Loucy (cell line): ENCODE measurements around the gene FCER2.

Experiments used
- H2AFZ ChIP-seq: fragments of 200-600 bp; sonication (generic); 2 replicates; pipeline ENCODE4 v1.6.0; 2016; ENCODE audit warnings: antibody characterized with exemption, mild to moderate bottlenecking, low read length, moderate library complexity
- H3F3A ChIP-seq: fragments of 200-600 bp; 2 replicates; pipeline ENCODE4 v1.6.0; 2016; ENCODE audit warnings: antibody characterized with exemption, low read depth, mild to moderate bottlenecking
- H3K27me3 ChIP-seq: fragments of 200-600 bp; sonication (generic); 2 replicates; pipeline ENCODE4 v1.6.1; 2014; ENCODE audit warnings: low read length, mild to moderate bottlenecking; ENCODE audit not compliant: insufficient read depth, poor library complexity, severe bottlenecking
- H3K36me3 ChIP-seq: fragments of 200-600 bp; sonication (generic); 2 replicates; pipeline ENCODE4 v1.6.1; 2016; ENCODE audit warnings: low read length; ENCODE audit not compliant: insufficient read depth
- H3K4me1 ChIP-seq: fragments of 200-600 bp; sonication (generic); 2 replicates; pipeline ENCODE4 v1.5.1; 2014; ENCODE audit warnings: low read length, mild to moderate bottlenecking; ENCODE audit not compliant: insufficient read depth, poor library complexity, severe bottlenecking
- H3K4me2 ChIP-seq: fragments of 200-600 bp; sonication (generic); 2 replicates; pipeline ENCODE4 v1.6.0; 2014; ENCODE audit warnings: antibody characterized with exemption, low read length, low read depth, mild to moderate bottlenecking; ENCODE audit not compliant: poor library complexity, severe bottlenecking
- H3K4me3 ChIP-seq: fragments of 200-600 bp; sonication (generic); 2 replicates; pipeline ENCODE4 v1.5.1; 2014; ENCODE audit warnings: low read length, mild to moderate bottlenecking, mixed read lengths; ENCODE audit not compliant: poor library complexity, severe bottlenecking
- H3K79me2 ChIP-seq: fragments of 200-600 bp; sonication (generic); 2 replicates; pipeline ENCODE4 v1.6.1; 2014; ENCODE audit warnings: low read length; ENCODE audit not compliant: insufficient read depth
- H3K9ac ChIP-seq: fragments of 200-600 bp; sonication (generic); 2 replicates; pipeline ENCODE4 v1.6.0; 2014; ENCODE audit warnings: mild to moderate bottlenecking, low read depth, low read length, moderate library complexity; ENCODE audit not compliant: poor library complexity, severe bottlenecking
- H3K9me2 ChIP-seq: fragments of 200-600 bp; sonication (generic); replicated peaks from 2 replicates; pipeline ENCODE4 v1.6.1; 2016; ENCODE audit warnings: low read depth, low read length, mixed read lengths
- H3K9me3 ChIP-seq: fragments of 200-600 bp; sonication (generic); 2 replicates; pipeline ENCODE4 v1.6.1; 2014; ENCODE audit warnings: mild to moderate bottlenecking, antibody characterized with exemption, low read length, low read depth; ENCODE audit not compliant: insufficient read depth
- H4K20me1 ChIP-seq: fragments of 200-600 bp; sonication (generic); 2 replicates; pipeline ENCODE4 v1.6.0; 2014; ENCODE audit warnings: antibody characterized with exemption, low read length, mild to moderate bottlenecking; ENCODE audit not compliant: insufficient read depth, poor library complexity, severe bottlenecking
- CTCF ChIP-seq: fragments of 200-600 bp; sonication (generic); conservative IDR thresholded peaks from 2 replicates; pipeline ENCODE4 v1.5.1; 2014; ENCODE audit warnings: mild to moderate bottlenecking, antibody characterized with exemption, low read length
- EZH2phosphoT487 ChIP-seq: fragments of 200-600 bp; IDR thresholded peaks from 2 replicates; pipeline ENCODE4 v1.6.1; 2018; ENCODE audit warnings: antibody characterized with exemption, mild to moderate bottlenecking, moderate library complexity, borderline replicate concordance

Gene FCER2

GRCh38 chr19:7739801-7740681 is 38.1 kb upstream of the FCER2 start:
- Histone ChIP-seq H3K9me2 (no peaks in the 10 kb centered on the region), H3K4me3 (no peak overlapping the region), H4K20me1 (no peaks in the 10 kb centered on the region), H3K36me3 (no peaks in the 10 kb centered on the region), H3K9me3 (no peaks in the 10 kb centered on the region), H2AFZ (no peak overlapping the region), H3K4me2 (no peak overlapping the region), H3F3A (no peaks in the 10 kb centered on the region), H3K27me3 (no peaks in the 10 kb centered on the region), H3K79me2 (no peaks in the 10 kb centered on the region), H3K9ac (no peak overlapping the region), H3K4me1 (no peaks in the 10 kb centered on the region)
- no peak for TF ChIP-seq CTCF
- TF ChIP-seq EZH2phosphoT487, result no peak

GRCh38 chr19:7739211-7739755 is 37.4 kb upstream of the FCER2 start:
- Histone ChIP-seq H4K20me1 (no peaks in the 10 kb centered on the region), H3K4me3 (no peak overlapping the region), H3F3A (no peaks in the 10 kb centered on the region), H2AFZ (no peak overlapping the region), H3K79me2 (no peaks in the 10 kb centered on the region), H3K27me3 (no peaks in the 10 kb centered on the region), H3K4me1 (no peaks in the 10 kb centered on the region), H3K4me2 (no peak overlapping the region), H3K9ac (no peak overlapping the region), H3K9me3 (no peaks in the 10 kb centered on the region), H3K36me3 (no peaks in the 10 kb centered on the region), H3K9me2 (no peaks in the 10 kb centered on the region)
- no peak for TF ChIP-seq CTCF
- no peak for TF ChIP-seq EZH2phosphoT487

GRCh38 chr19:7738023-7738422 is 36.1 kb upstream of the FCER2 start:
- Histone ChIP-seq H4K20me1 (no peaks in the 10 kb centered on the region), H2AFZ (no peak overlapping the region), H3K9me2 (no peaks in the 10 kb centered on the region), H3K9me3 (no peaks in the 10 kb centered on the region), H3K9ac (no peak overlapping the region), H3K36me3 (no peaks in the 10 kb centered on the region), H3K79me2 (no peaks in the 10 kb centered on the region), H3K27me3 (no peaks in the 10 kb centered on the region), H3K4me1 (no peaks in the 10 kb centered on the region), H3K4me2 (no peak overlapping the region), H3K4me3 (no peak overlapping the region), H3F3A (no peaks in the 10 kb centered on the region)
- TF ChIP-seq CTCF (no peak), EZH2phosphoT487 (no peak)
